K562 (cell line): ENCODE measurements around the gene GPR149. TPM values are rescaled to one million over a fixed set of nuclear protein-coding genes. Genes with fewer than 3 reads are reported as not detected.

ENCODE experiments used
- ATAC-seq: fragments of 200-7000 bp; cut with Tn5 transposase; 3 replicates; pipeline ENCODE4 v1.9.1; 2020; ENCODE audit warnings: moderate library complexity
- BruUV-seq: library from RNA; stranded (reverse); fragments of 400-500 nt; replicated peaks from 2 replicates; lab custom pipeline; 2021; lab: Mats Ljungman, UMichigan
- CTCF ChIA-PET: fragments of 300-600 bp; formaldehyde crosslinking; extraction: SDS; loops from one replicate; lab custom pipeline; 2021; ENCODE audit warnings: low intra/inter-chr PET ratio; lab: Yijun Ruan, JAX
- POLR2A ChIA-PET: fragments of 300-600, 350-650 bp; sonication (Branson Sonifier 250); formaldehyde crosslinking; extraction: SDS; loops from one replicate; lab custom pipeline; 2021; ENCODE audit warnings: antibody characterized with exemption, inconsistent platforms; lab: Yijun Ruan, JAX
- DNase-seq, 4 experiments: peaks; one replicate each; pipeline versions ENCODE4 v3.0.0 to v3.0.0-alpha.2; 2011 to 2018; ENCODE audit warnings: low spot score in 3 of 4, mixed read lengths in 3 of 4; ENCODE audit errors: extremely low read depth in 1 of 4
- FAIRE-seq: peaks from 2 replicates; lab custom pipeline; 2011; peaks lifted over from hg19 to GRCh38; lab: Jason Lieb, UNC
- H2AFZ ChIP-seq: 2 replicates; pipeline ENCODE4 v1.6.0; 2011; ENCODE audit warnings: low read depth, low read length, control low read depth, inconsistent platforms
- H3K27ac ChIP-seq: fragments of 200-600 bp; 3 replicates; pipeline ENCODE4 v1.8.0; 2011; ENCODE audit warnings: low read depth, mild to moderate bottlenecking, control low read depth, inconsistent platforms, low read length, moderate library complexity, mixed read lengths; ENCODE audit errors: extremely low read depth
- H3K27me3 ChIP-seq, 2 experiments: fragments of 300-600 bp in 1 of 2; 2 replicates in 1 of 2; 3 replicates in 1 of 2; pipeline versions ENCODE4 v1.6.0 to v1.8.0; 2011; ENCODE audit warnings: inconsistent platforms in 2 of 2, low read length in 2 of 2, mild to moderate bottlenecking in 1 of 2, mixed read lengths in 1 of 2, moderate library complexity in 1 of 2; ENCODE audit not compliant: control insufficient read depth in 2 of 2, insufficient read depth in 2 of 2
- H3K36me3 ChIP-seq: fragments of 300-600 bp; 3 replicates; pipeline ENCODE4 v1.8.0; 2011; ENCODE audit warnings: mild to moderate bottlenecking, low read length, inconsistent platforms; ENCODE audit not compliant: control insufficient read depth, insufficient read depth
- H3K4me1 ChIP-seq, 2 experiments: fragments of 200-600 bp in 1 of 2; replicated peaks in 1 of 2; 2 replicates in 1 of 2; 3 replicates in 1 of 2; pipeline versions ENCODE4 v1.5.1 to v1.8.0; 2011; ENCODE audit warnings: inconsistent platforms in 2 of 2, low read length in 2 of 2, mild to moderate bottlenecking in 1 of 2, mixed read lengths in 1 of 2, moderate library complexity in 1 of 2; ENCODE audit not compliant: control insufficient read depth in 2 of 2, insufficient read depth in 2 of 2
- H3K4me2 ChIP-seq: 2 replicates; pipeline ENCODE4 v1.6.1; 2011; ENCODE audit warnings: low read length, control low read depth, inconsistent platforms, mixed read lengths; ENCODE audit not compliant: insufficient read depth
- H3K4me3 ChIP-seq: fragments of 200-600 bp; sonication (generic), shearing (Covaris generic); 2 replicates; pipeline ENCODE4 v1.5.1; 2016; ENCODE audit warnings: control low read depth, inconsistent platforms
- H3K79me2 ChIP-seq: fragments of 200-600 bp; 3 replicates; pipeline ENCODE4 v1.8.0; 2011; ENCODE audit warnings: low read length, inconsistent platforms; ENCODE audit not compliant: control insufficient read depth, insufficient read depth
- H3K9ac ChIP-seq, 2 experiments: 2 replicates each; pipeline versions ENCODE4 v1.6.0 to v1.6.1; 2011; ENCODE audit warnings: low read depth in 2 of 2, low read length in 2 of 2, control low read depth in 1 of 2, inconsistent platforms in 1 of 2, mild to moderate bottlenecking in 1 of 2, mixed read lengths in 1 of 2; ENCODE audit not compliant: insufficient read depth in 1 of 2
- H3K9me1 ChIP-seq: one replicate; pipeline ENCODE4 v1.6.0; 2011; ENCODE audit warnings: inconsistent platforms, mild to moderate bottlenecking, low read length, moderate library complexity; ENCODE audit not compliant: control insufficient read depth, insufficient read depth
- H3K9me3 ChIP-seq: replicated peaks from 2 replicates; pipeline ENCODE4 v1.5.1; 2011; ENCODE audit warnings: low read depth, low read length, inconsistent platforms; ENCODE audit not compliant: control insufficient read depth, insufficient read depth
- H4K20me1 ChIP-seq: replicated peaks from 2 replicates; pipeline ENCODE4 v1.6.1; 2011; ENCODE audit warnings: low read length, inconsistent platforms, mixed read lengths; ENCODE audit not compliant: control insufficient read depth, insufficient read depth
- CHAMP1 ChIP-seq: fragments of 450-650 bp; IDR thresholded peaks from 2 replicates; pipeline ENCODE4 v1.6.1; 2016; ENCODE audit warnings: mild to moderate bottlenecking
- HDAC6 ChIP-seq: IDR thresholded peaks from 2 replicates; pipeline ENCODE4 v1.6.1; 2012; ENCODE audit warnings: low read depth, mild to moderate bottlenecking, control low read depth, inconsistent platforms, low read length, moderate library complexity
- HOXB6 ChIP-seq: fragments of 250-450 bp; sonication (Bioruptor Pico); IDR thresholded peaks from 2 replicates; pipeline ENCODE4 v1.5.1; 2022; ENCODE audit warnings: mild to moderate bottlenecking, borderline replicate concordance
- ILK ChIP-seq: fragments of 450-650 bp; IDR thresholded peaks from 2 replicates; pipeline ENCODE4 v1.6.1; 2016; ENCODE audit warnings: missing genetic modification characterization, low read depth, mild to moderate bottlenecking, missing compliant biosample characterization, moderate library complexity, borderline replicate concordance
- LEF1 ChIP-seq: fragments of 450-650 bp; IDR thresholded peaks from 2 replicates; pipeline ENCODE4 v1.6.1; 2016; ENCODE audit warnings: mild to moderate bottlenecking
- SFPQ ChIP-seq: fragments of 200-400 bp; formaldehyde crosslinking; IDR thresholded peaks from 2 replicates; pipeline ENCODE4 v1.6.1; 2017; ENCODE audit warnings: mild to moderate bottlenecking, low read depth, low read length, moderate library complexity
- TEAD2 ChIP-seq: fragments of 450-650 bp; IDR thresholded peaks from 2 replicates; pipeline ENCODE4 v1.6.1; 2016; ENCODE audit warnings: missing genetic modification characterization, control low read depth, missing compliant biosample characterization
- ZNF277 ChIP-seq: fragments of 250-450 bp; sonication (Bioruptor Pico); IDR thresholded peaks from 2 replicates; pipeline ENCODE4 v1.8.0; 2022; ENCODE audit warnings: inconsistent platforms, mild to moderate bottlenecking, moderate library complexity, borderline replicate concordance
- ZNF444 ChIP-seq: fragments of 250-450 bp; sonication (Bioruptor Pico); IDR thresholded peaks from 2 replicates; pipeline ENCODE4 v1.4.0; 2020; ENCODE audit warnings: mild to moderate bottlenecking, moderate library complexity
- ZNF780A ChIP-seq: fragments of 250-450 bp; sonication (Bioruptor Pico); IDR thresholded peaks from 2 replicates; pipeline ENCODE4 v1.5.0; 2021; ENCODE audit warnings: mild to moderate bottlenecking
- WGBS: fragments of 100-300 bp; shearing (Covaris generic); methylation state at CpG from one replicate; pipeline ENCODE4 v1.1.6; 2016; ENCODE audit warnings: low coverage, mixed read lengths; ENCODE audit not compliant: insufficient coverage; ENCODE audit errors: missing lambda C conversion rate; 5-methylcytosine and 5-hydroxymethylcytosine counted together
- in situ Hi-C: fragments of 300-500 bp; cut with MboI; formaldehyde crosslinking; loops from 4 replicates; pipeline ENCODE4 v1.15.0; 2018; ENCODE audit warnings: inconsistent platforms, mixed read lengths
- intact Hi-C: fragments of 100-400 bp; cut with micrococcal nuclease; formaldehyde crosslinking; loops from 2 replicates; pipeline ENCODE4 v1.14.2; 2022
- polyA plus RNA-seq, 8 experiments: library from polyadenylated mRNA; depleted of rRNA in 4 of 8; stranded (reverse) in 5 of 8; unstranded in 3 of 8; fragments of >200 nt; fragmentation: Nextera tagmentation in 2 of 8; fragmentation: Illumina TruSeq in 1 of 8; extraction: Ambion mirVana in 2 of 8; extraction: Trizol in 1 of 8; gene quantifications; 2 replicates each; pipeline versions ENCODE4 v1.2.1 to v1.2.3, GENCODE V29; 2011 to 2014; ENCODE audit warnings: inconsistent platforms in 1 of 8, missing spikeins in 1 of 8
- total RNA-seq, 7 experiments: library from RNA; depleted of rRNA in 6 of 7; stranded (reverse); fragments of >200 nt in 6 of 7; fragmentation: Illumina TruSeq in 2 of 7; extraction: Trizol in 2 of 7; gene quantifications; 2 replicates each; pipeline versions ENCODE4 v1.2.1 to v1.2.3, GENCODE V29; 2011 to 2021; ENCODE audit warnings: low replicate concordance in 1 of 7

The GPR149 gene
- total and polyA plus RNA-seq, 9 of the 15 experiments (the other 6 are each of a cell fraction or from before 2014, with no cell fraction given) = not detected

- no peak overlapping the region for H3K9ac ChIP-seq
- no peak for FAIRE-seq
- no peaks in the 10 kb centered on the region; a peak in 1 of 5 replicates for H3K27me3 ChIP-seq
- no peak overlapping the region for H2AFZ ChIP-seq
- BruUV-seq = no TSS peak
- H3K9me1 ChIP-seq = no peaks in the 10 kb centered on the region
- H3K79me2 ChIP-seq = no peaks in the 10 kb centered on the region
- H3K4me1 ChIP-seq = peaks cover 0 to 2% of the 10 kb centered on the region in 2 experiments; a peak in 1 of 5 replicates
- no peak for DNase-seq
- ChIA-PET CTCF (no interaction called here), POLR2A (interaction anchor here (0.6 kb wide), 1 partner anchor 9 kb away, joined by 3 read pairs; no protein-coding TSS in a partner anchor)
- in situ Hi-C loops (no loop called here), intact Hi-C loops (loop anchor here (10.0 kb wide), 2 partner anchors 416 to 1366 kb away; no protein-coding TSS in a partner anchor)
- no peak overlapping the region for H3K27ac ChIP-seq
- no peaks in the 10 kb centered on the region for H4K20me1 ChIP-seq
- no peaks in the 10 kb centered on the region for H3K9me3 ChIP-seq
- H3K36me3 ChIP-seq = no peaks in the 10 kb centered on the region
- TF ChIP-seq HDAC6 (no peak), ZNF277 (no peak), HOXB6 (no peak), ILK (tag) (no peak), LEF1 (no peak), SFPQ (no peak), CHAMP1 (no peak), TEAD2 (tag) (no peak), ZNF780A (CRISPR knock-in tag) (no peak), ZNF444 (CRISPR knock-in tag) (no peak)
- 1% methylated on average over 4 of the region's 4 CpGs for WGBS
- no peak overlapping the region for H3K4me2 ChIP-seq
- H3K4me3 ChIP-seq = no peak overlapping the region
- no peak for ATAC-seq
Observed at GRCh38 chr3:154338570-154338969, 91.4 kb downstream of the GPR149 start.
